GM18858 (cell line): Measurements from ENCODE around the gene GNB1L.
"Not testable (repeated sequence)": the region's sequence is repeated elsewhere in the genome, so short reads cannot be mapped to it uniquely, and the experiment has no call there.

Source experiments
- ATAC-seq: cut with Tn5 transposase; IDR thresholded peaks from one replicate; pipeline ENCODE4 v1.9.1; 2021; ENCODE audit not compliant: unreplicated experiment

The GNB1L gene

DNA sequence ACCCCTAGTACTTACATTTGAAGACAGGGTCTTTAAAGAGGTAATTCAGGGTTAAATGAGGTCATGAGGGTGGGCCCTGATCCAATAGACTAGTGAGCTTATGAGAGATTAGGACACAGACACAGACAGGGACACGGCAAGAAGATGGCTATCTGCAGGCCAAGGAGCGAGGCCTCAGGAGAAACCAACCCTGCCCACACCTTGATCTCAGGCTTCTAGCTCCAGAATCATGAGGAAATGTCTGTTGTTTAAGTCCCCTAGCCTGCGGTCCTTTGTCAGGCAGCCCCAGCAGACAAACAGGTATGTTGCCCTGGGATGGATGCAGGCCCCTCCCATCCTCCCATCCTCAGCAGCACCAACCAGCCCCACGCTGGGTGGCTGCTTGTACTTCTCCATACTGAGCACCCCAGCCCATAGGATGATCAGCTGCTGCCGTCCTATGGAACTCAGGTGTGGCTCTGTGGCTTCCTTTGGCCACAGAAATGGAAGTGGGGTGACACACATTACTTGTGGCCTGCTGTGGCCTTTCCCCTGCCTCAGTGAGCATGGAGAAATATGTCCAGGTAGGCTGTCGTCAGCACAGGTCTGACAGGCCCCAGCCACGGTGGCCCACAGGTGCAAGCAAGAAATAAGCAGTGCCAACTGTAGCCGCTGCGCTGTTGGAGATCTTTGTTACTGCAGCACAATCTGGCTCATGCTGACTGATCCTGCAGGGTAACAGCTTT, 7.9 kb downstream of the GNB1L start:
- ATAC-seq = no peak

- no peak for ATAC-seq
Measured at GRCh38 chr22:19845054-19845722, 9.5 kb downstream of the GNB1L start.

DNA sequence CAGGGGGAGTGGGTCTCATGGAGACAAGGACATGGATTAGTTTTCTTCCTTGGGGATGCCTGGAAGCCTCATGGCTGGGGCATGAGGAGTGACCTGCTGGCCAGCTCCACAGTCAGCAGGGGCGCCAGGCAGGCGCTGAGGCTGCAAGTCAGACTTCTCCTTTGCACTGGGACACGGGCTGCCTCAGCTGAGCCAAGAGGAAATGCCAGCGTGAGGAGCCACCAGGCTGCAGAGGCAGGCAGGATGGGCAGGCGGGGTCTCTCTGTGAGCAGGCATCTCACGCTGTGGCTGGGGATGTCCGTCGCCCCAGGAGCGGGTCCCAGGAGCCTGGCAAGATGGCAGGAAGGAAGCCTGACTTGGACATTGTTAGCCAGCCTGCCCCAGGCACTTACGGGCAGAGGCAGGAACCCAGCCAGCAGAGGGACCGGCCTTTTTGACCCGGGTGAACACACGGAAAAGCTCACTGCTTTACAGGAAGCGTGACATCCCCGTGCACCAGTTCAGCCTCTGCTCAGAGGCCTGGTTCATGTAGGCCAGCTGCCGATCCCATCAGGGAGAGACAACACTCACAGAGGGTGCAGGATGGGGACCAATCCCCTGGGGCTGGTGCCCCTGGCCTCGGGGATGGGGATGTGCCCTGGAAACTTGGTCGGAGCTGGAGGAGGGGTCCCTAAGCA, 10.2 kb downstream of the GNB1L start:
- no peak for ATAC-seq

- no peak for ATAC-seq
Measured at GRCh38 chr22:19843857-19844376, 10.8 kb downstream of the GNB1L start.

GRCh38 chr22:19843107-19843856, 11.4 kb downstream of the GNB1L start:
- ATAC-seq = no peak

- no peak for ATAC-seq
Measured at GRCh38 chr22:19842393-19843106, 12.1 kb downstream of the GNB1L start.

GRCh38 chr22:19841641-19842392, 12.9 kb downstream of the GNB1L start:
- no peak for ATAC-seq

DNA sequence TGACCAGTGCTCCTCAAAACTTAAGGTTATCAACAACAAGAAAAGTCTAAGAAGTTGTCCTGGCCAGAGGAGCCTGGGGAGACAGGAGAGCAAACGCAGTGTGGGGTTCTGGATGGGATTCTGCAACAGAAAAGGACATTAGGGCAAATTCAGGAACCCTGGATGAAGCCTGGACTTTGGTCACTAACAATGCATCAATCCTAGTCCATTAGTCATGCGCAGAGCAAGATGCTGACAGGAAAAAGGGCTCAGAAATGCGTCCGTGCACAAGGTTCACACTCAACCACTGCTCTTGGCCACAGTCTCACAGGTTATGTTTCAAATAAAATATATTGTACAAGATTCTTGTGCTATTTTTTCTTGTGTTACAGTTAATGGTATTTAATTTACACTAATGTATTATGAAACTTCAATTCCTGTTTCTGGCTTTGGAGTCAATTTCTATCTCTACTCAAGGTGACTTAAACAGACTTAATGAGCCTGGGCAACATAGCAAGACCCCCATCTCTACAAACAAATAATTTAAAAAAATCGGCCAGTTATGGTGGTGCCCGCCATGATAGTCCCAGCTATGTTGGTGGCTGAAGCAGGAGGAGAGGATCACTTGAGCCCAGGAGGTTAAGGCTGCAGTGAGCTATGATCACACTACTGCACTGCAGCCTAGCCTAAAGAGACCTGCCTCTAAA, 13.6 kb downstream of the GNB1L start:
- ATAC-seq = no peak

DNA sequence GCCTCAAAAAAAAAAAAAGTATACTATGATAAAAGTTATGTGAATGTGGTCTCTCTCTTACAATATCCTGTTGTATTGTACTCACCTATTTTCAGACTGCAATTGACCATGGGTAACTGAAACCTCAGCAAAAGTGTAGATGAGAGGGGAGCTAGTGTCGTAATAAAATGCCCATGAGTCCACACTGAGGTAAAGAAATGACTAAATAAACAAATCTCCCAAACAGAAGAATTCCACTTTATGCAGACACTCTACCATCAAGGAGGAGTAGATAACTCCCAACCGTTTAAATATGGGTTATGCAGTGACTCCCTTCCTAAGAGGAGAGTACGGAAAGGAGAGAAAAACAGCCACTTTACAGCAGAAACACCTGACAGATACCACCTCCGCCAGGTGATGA, 14.6 kb downstream of the GNB1L start:
- no peak for ATAC-seq

- ATAC-seq = no peak
Measured at GRCh38 chr22:19837915-19838314, 16.8 kb downstream of the GNB1L start.

GRCh38 chr22:19836512-19836911, 18.2 kb downstream of the GNB1L start:
- no peak for ATAC-seq

- ATAC-seq = no peak
Measured at GRCh38 chr22:19834599-19834998, 20.1 kb downstream of the GNB1L start.

- ATAC-seq = not testable (repeated sequence)
Measured at GRCh38 chr22:19833327-19833726, 21.3 kb downstream of the GNB1L start.

- ATAC-seq = no peak
Measured at GRCh38 chr22:19832476-19833108, 22.1 kb downstream of the GNB1L start.

DNA sequence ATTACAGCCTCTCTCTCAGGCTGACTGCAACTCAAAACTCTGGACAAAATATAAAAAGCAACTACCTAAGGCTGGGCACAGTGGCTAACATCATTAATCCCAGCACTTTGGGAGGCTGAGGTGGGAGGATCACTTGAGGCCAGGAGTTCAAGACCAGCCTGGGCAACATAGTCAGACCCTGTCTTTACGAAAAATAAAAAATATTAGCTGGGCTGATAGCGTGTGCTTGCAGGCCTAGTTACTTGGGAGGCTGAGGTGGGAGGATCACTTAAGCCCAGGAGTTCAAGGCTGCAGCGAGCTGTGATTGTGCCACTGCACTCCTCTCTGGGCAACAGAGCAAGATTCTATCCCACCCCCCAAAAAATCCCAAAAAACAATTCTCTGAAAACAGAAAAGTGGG, 22.7 kb downstream of the GNB1L start:
- not testable (repeated sequence) for ATAC-seq

GRCh38 chr22:19831016-19831415, 23.7 kb downstream of the GNB1L start:
- ATAC-seq = no peak

DNA sequence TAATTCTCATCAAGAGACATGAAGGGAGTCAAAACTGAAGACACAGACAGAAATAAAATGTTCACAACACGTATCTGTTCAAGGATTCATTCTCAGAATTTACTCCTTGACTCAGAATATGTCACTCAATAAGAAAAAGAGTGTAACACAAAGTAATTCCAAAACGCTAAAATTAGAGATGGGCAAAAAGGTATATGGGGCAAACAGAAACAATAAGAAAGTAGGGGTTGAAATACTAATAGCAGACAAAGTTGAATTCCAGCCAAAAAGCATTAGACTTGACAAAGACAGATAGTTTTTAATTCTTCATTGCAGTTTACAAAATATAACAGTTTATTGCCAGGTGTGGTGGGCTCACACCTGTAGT, 26.7 kb downstream of the GNB1L start:
- ATAC-seq = no peak

DNA sequence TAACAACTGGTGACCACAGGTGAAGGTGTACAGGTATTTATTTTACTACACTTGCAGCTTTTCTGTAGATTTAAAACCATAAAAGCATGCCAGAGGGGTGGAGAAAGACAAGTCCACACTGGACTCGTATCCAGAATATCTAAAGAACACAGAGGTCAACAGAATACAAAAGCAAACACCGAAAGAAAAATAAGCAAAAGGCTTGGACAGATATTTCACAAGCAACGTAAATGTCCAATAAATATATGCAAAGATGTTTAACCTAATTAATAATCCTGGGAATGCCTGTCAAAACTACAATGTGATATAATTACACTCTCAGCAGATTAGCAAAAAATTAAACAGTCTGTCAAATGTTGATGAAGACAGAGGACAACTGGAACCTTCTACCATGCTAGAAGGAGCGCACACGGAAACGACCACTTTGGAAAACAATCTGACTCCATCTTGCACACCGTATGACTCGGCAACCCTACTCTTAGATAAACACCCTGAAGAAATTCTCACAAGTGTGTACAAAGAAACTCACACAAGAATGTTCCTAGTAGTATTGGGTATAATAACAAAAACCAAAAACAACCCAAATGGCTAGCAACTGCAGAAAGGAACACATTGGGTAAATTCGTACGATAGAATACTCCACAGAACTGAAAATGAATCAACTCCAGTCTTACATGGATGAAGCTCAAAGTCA, 27.2 kb downstream of the GNB1L start:
- no peak for ATAC-seq
